GM12875 (cell line): ENCODE data around the gene ADGRB3.

Experiments used
- H3K4me3 ChIP-seq: one replicate; pipeline ENCODE4 v1.5.1; 2011; ENCODE audit warnings: low read depth, low read length, control low read depth
- CTCF ChIP-seq: IDR thresholded peaks from 2 replicates; pipeline ENCODE4 v1.5.1; 2011; ENCODE audit warnings: low read depth, mild to moderate bottlenecking, control low read depth, inconsistent platforms, low read length, moderate library complexity, borderline replicate concordance; ENCODE audit not compliant: insufficient read depth

ADGRB3 gene

GRCh38 chr6:69311888-69312287 lies 676.8 kb downstream of the ADGRB3 start:
- H3K4me3 ChIP-seq: no peak overlapping the region
- no peak for TF ChIP-seq CTCF

- no peak overlapping the region for H3K4me3 ChIP-seq
- no peak for TF ChIP-seq CTCF
Measured at GRCh38 chr6:69314001-69314400, 678.9 kb downstream of the ADGRB3 start.

GRCh38 chr6:69314531-69314930 lies 679.4 kb downstream of the ADGRB3 start:
- no peak for TF ChIP-seq CTCF
- H3K4me3 ChIP-seq: no peak overlapping the region

GRCh38 chr6:69331886-69332285 lies 696.8 kb downstream of the ADGRB3 start:
- no peak for TF ChIP-seq CTCF
- no peak overlapping the region for H3K4me3 ChIP-seq

GRCh38 chr6:69337311-69337710 lies 702.2 kb downstream of the ADGRB3 start:
- no peak overlapping the region for H3K4me3 ChIP-seq
- TF ChIP-seq CTCF: no peak

GRCh38 chr6:69338431-69339162 lies 703.5 kb downstream of the ADGRB3 start:
- H3K4me3 ChIP-seq: no peak overlapping the region
- TF ChIP-seq CTCF: no peak

- no peak for TF ChIP-seq CTCF
- no peak overlapping the region for H3K4me3 ChIP-seq
Measured at GRCh38 chr6:69339163-69339550, 704.1 kb downstream of the ADGRB3 start.
